OCI-LY7 (cell line): ENCODE data around the gene TMEM167B.

Experiments
- CTCF ChIP-seq: fragments of 200-600 bp; sonication (generic); conservative IDR thresholded peaks from 2 replicates; pipeline ENCODE4 v1.5.1; 2014; ENCODE audit warnings: mild to moderate bottlenecking, antibody characterized with exemption, low read length, moderate library complexity, mixed read lengths
- EZH2phosphoT487 ChIP-seq: fragments of 200-600 bp; sonication (generic); IDR thresholded peaks from 2 replicates; pipeline ENCODE4 v1.6.1; 2018; ENCODE audit warnings: low read depth, borderline replicate concordance, mild to moderate bottlenecking, mixed run types, antibody characterized with exemption, low read length, moderate library complexity, mixed read lengths

- no peak for TF ChIP-seq CTCF
- TF ChIP-seq EZH2phosphoT487: no peak
Observed at GRCh38 chr1:109065137-109065536, 25.4 kb upstream of the TMEM167B start.
